Coronary artery (tissue), 2 donors: ENCODE data around the gene USB1.

Experiments
- DNase-seq: peaks from one replicate; pipeline ENCODE4 v3.0.0-alpha.2; 2017; ENCODE audit warnings: low spot score
- H3K27ac ChIP-seq, 2 donors: fragments of 200-600 bp; sonication (generic); one replicate each; pipeline ENCODE4 v1.5.1; 2016 to 2019
- H3K4me3 ChIP-seq: fragments of 200-600 bp; sonication (generic); 2 replicates; pipeline ENCODE4 v1.5.1; 2016; ENCODE audit warnings: mild to moderate bottlenecking, moderate library complexity
- TF ChIP-seq, protein P1 (sequence below): fragments of 200-600 bp; sonication (generic); IDR thresholded peaks from one replicate; pipeline ENCODE4 v1.5.1; 2019; ENCODE audit warnings: antibody characterized with exemption

The USB1 gene

DNA sequence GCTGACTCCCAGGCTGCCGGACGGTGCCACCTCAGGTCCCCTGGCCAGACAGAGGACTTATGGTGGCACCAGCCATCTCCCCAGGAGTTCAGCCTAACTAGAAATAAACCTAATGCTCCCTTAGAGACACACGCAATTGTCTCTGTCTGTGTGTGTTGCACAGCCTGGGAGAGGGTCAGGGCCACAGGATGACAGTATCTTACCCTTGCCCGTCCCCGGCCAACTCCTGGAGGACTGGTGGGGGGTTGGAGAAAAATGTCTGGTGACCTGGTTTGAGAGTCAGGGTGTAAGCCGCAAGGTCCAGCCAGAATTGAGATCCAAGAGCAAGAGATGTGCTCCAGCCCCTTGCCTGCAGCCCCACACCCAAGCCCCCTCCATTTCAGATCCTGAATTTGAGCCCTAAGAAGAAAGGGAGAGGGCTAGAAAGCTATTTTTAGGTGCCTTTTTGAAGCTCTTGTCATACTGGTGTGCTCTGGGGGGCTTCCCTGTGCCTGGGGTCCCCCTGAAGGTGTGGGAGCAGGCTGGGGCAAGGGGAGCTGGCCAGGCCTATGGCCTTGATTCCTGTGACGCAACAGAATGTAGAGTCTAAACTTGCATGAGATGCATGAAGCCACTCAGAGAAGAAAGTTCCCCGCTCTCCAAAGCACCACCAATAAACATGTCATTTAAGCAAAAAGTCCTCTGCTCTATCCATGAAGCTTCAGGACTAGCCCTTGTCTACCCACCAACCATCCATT lies 13.6 kb upstream of the USB1 start:
- Histone ChIP-seq H3K27ac (no peak overlapping the region), H3K4me3 (no peak overlapping the region)
- no peak for DNase-seq
- TF ChIP-seq, protein P1, sequence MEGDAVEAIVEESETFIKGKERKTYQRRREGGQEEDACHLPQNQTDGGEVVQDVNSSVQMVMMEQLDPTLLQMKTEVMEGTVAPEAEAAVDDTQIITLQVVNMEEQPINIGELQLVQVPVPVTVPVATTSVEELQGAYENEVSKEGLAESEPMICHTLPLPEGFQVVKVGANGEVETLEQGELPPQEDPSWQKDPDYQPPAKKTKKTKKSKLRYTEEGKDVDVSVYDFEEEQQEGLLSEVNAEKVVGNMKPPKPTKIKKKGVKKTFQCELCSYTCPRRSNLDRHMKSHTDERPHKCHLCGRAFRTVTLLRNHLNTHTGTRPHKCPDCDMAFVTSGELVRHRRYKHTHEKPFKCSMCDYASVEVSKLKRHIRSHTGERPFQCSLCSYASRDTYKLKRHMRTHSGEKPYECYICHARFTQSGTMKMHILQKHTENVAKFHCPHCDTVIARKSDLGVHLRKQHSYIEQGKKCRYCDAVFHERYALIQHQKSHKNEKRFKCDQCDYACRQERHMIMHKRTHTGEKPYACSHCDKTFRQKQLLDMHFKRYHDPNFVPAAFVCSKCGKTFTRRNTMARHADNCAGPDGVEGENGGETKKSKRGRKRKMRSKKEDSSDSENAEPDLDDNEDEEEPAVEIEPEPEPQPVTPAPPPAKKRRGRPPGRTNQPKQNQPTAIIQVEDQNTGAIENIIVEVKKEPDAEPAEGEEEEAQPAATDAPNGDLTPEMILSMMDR = no peak

DNA sequence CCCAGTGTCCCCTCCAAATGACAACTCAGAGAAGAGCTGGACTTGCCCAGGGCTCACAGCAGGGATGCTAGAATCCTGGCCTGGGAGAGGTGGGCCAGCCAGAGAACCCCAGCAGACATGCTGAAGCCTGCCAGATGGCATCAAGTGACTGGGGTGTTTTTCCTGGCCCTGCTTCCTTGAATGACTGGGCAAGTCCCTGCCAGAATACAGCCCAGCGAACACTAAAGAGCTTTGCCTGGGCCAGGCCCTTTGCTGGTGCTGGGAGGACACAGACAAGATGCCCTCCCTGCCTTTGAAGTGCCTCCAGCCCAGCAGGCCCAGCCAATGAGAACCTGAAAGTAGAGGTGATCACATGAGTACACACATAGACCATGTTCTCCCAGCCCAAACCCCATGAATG lies 12.3 kb upstream of the USB1 start:
- DNase-seq = no peak
- TF ChIP-seq, protein P1 = no peak
- no peak overlapping the region for H3K4me3 ChIP-seq
- no peak overlapping the region for H3K27ac ChIP-seq

DNA sequence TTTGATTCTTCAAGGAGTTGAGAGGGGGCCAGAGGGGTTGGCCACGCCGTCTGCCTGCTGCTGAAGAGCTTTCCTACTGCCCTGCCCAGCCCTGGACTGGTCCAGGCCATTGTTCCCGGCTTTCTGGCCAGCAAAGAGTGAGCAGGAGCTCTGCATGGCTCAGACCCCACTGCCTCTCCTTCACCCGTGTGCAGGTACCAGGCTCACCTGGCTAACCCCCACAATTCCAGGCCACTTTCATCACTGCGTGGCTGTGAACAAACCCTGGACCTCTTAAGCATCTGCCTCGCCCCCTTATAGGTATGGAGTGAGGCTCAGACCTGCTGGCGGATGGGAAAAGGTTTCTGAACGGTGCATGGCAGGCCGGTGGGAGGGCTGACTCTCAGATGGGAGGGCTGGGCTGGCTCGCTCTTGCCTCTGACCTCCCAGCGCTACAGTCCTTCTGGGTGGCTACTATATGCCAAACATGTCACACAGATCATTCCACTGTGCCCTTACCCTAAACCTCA lies 9.6 kb upstream of the USB1 start:
- no peak overlapping the region for H3K4me3 ChIP-seq
- no peak for DNase-seq
- TF ChIP-seq, protein P1 = no peak
- H3K27ac ChIP-seq = no peak overlapping the region

DNA sequence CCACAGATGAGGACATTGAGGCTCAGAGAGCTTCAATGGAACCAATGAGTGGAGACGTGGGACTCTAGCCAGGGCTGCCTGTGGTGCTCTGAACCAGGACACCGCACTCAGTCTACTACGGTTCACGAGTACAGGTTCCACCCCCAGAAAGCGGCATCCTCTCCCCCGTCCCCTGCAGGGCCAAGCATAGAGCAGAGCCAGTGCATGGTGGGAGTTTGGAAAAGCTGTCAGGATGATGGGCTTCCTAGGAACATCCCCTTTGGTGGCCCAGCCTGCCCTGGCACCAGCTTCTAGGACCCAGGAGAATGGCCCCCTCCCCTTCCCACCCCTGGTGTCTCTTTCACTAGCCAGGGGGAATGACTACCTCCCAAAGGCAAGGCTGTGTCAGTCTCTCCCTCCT lies 9.1 kb upstream of the USB1 start:
- Histone ChIP-seq H3K4me3 (no peak overlapping the region), H3K27ac (no peak overlapping the region)
- TF ChIP-seq, protein P1 = no peak
- no peak for DNase-seq

DNA sequence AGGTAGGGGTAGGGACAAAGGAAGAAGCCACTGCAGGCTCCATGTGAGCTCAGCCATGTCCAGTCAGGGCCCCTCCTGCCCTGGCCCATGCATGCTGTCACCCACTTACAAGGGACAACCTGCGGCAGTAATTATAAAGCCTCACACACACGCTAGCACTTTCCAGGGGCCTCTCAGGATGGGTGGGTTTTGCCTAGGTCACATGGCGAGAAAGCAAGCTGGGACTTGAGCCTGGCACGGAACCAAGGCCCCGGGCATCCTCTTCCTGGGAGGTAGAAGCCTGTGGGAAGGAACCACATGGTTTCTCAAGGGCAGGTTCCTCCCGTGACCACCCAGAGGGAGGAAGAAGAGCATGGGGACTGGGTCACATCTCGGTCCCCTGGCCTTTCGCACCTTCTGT lies 7.8 kb upstream of the USB1 start:
- Histone ChIP-seq H3K4me3 (no peak overlapping the region), H3K27ac (no peak overlapping the region)
- no peak for DNase-seq
- TF ChIP-seq, protein P1 = no peak

DNA sequence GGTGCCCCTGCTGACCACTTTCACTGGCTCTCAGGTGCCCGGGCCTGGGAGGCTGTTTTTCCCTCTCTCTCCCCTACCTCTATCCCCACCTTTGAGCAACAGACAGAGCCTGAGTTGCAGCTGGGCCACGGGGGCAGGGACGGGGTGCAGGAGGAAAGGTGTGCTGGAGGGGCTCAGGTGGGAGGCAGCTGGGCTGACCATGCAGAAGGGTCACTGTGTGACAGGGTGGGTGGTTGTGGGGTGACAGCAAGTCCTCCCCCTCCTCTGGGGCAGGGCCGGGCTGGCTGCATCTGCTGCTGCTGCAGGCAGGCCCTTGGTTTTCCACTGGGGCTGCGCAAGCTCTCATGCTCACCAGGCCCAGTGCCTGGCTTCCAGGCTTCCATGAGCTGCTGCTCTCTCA lies 7.3 kb upstream of the USB1 start:
- H3K4me3 ChIP-seq = no peak overlapping the region
- TF ChIP-seq, protein P1 = no peak
- DNase-seq = no peak
- H3K27ac ChIP-seq = no peak overlapping the region

DNA sequence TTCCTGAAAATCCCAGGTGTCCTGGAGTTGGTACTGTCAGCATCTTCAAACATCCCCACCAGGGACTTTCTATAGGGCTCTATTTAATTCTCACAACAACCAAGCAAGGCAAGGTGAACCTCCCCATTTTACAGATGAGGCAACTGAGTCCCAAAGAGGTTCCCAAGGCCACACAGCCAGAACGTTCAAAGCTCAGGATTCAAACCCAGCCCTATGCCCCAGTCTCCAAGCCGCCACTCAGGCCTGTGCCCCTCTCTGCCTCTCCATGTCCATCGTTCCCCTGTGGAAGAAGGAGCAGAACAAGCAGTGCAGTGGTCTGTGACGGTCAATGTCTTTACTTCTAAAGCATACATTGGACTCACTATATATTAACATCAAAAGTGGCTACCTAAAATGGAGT lies 6.8 kb upstream of the USB1 start:
- no peak for DNase-seq
- TF ChIP-seq, protein P1 = no peak
- no peak overlapping the region for H3K27ac ChIP-seq
- H3K4me3 ChIP-seq = no peak overlapping the region
